Esophagus muscularis mucosa (tissue), 4 donors: ENCODE results near the gene XAF1.

Experiments used
- CTCF ChIP-seq, 3 experiments: fragments of 200-600 bp in 2 of 3; fragments of 450-650 bp in 1 of 3; sonication (generic) in 2 of 3; IDR thresholded peaks; one replicate each; pipeline ENCODE4 v1.5.1; 2017 to 2019; ENCODE audit warnings: antibody characterized with exemption in 3 of 3, mild to moderate bottlenecking in 2 of 3, moderate library complexity in 1 of 3
- EP300 ChIP-seq: sonication (generic); formaldehyde crosslinking; IDR thresholded peaks from one replicate; pipeline ENCODE4 v1.6.1; 2017; ENCODE audit warnings: antibody characterized with exemption
- POLR2A ChIP-seq: fragments of 450-650 bp; IDR thresholded peaks from one replicate; pipeline ENCODE4 v1.6.1; 2017; ENCODE audit warnings: antibody characterized with exemption, moderate library complexity, mild to moderate bottlenecking, low read depth
- POLR2AphosphoS5 ChIP-seq, 2 donors: sonication (generic); formaldehyde crosslinking; IDR thresholded peaks; one replicate each; pipeline ENCODE4 v1.6.1; 2017; ENCODE audit warnings: antibody characterized with exemption in 2 of 2

- TF ChIP-seq EP300 (no peak), CTCF (IDR thresholded peaks at IDR 0.05) (no peak), POLR2AphosphoS5 (IDR thresholded peaks at IDR 0.05) (no peak), POLR2A (no peak)
Observed at GRCh38 chr17:6714315-6714874, 41.5 kb upstream of the XAF1 start.
